WTC11 (cell line): ENCODE results near the gene IVD. TPM values are rescaled to one million over a fixed set of nuclear protein-coding genes. Genes with fewer than 3 reads are reported as not detected.

Experiments
- ATAC-seq: fragments of 200-7000 bp; cut with Tn5 transposase; 2 replicates; pipeline ENCODE4 v1.10.0; 2021; ENCODE audit warnings: mild to moderate bottlenecking, moderate library complexity
- CTCF ChIA-PET: fragments of 300-600 bp; sonication (Branson Sonifier 250); formaldehyde crosslinking; loops from one replicate; lab custom pipeline; 2021; ENCODE audit warnings: antibody characterized with exemption; lab: Charles Lee
- POLR2A ChIA-PET: fragments of 350-600 bp; sonication (Branson Sonifier 250); formaldehyde crosslinking; loops from one replicate; lab custom pipeline; 2021; ENCODE audit warnings: antibody characterized with exemption; lab: Charles Lee
- DNase-seq: peaks from one replicate; pipeline ENCODE4 v3.0.0; 2021; ENCODE audit warnings: low spot score
- H3K27ac Mint-ChIP-seq: 2 replicates; pipeline ENCODE4 v1.8.0; 2021; ENCODE audit warnings: mixed read lengths
- H3K27me3 Mint-ChIP-seq: 2 replicates; pipeline ENCODE4 v1.8.0; 2021; ENCODE audit warnings: low read depth, mild to moderate bottlenecking, moderate library complexity, mixed read lengths
- H3K36me3 Mint-ChIP-seq: 2 replicates; pipeline ENCODE4 v1.8.0; 2021; ENCODE audit warnings: mixed read lengths
- H3K4me1 Mint-ChIP-seq: 2 replicates; pipeline ENCODE4 v1.8.0; 2022; ENCODE audit warnings: mixed read lengths
- H3K4me3 Mint-ChIP-seq: 2 replicates; pipeline ENCODE4 v1.8.0; 2021; ENCODE audit warnings: mild to moderate bottlenecking, moderate library complexity, mixed read lengths
- H3K9me3 Mint-ChIP-seq: 2 replicates; pipeline ENCODE4 v1.8.0; 2021; ENCODE audit warnings: mixed read lengths
- CREB1 ChIP-seq: sonication (generic); formaldehyde crosslinking; IDR thresholded peaks from 2 replicates; pipeline ENCODE4 v1.8.0; 2023; ENCODE audit warnings: mild to moderate bottlenecking, missing genetic modification reagents
- ELF4 ChIP-seq: sonication (generic); formaldehyde crosslinking; IDR thresholded peaks from 2 replicates; pipeline ENCODE4 v1.8.1; 2022; ENCODE audit warnings: low read depth, mild to moderate bottlenecking, moderate library complexity, missing genetic modification reagents
- FOXK1 ChIP-seq: sonication (generic); formaldehyde crosslinking; IDR thresholded peaks from 2 replicates; pipeline ENCODE4 v1.8.0; 2022; ENCODE audit warnings: mild to moderate bottlenecking, moderate library complexity, missing genetic modification reagents
- FOXP4 ChIP-seq: sonication (generic); formaldehyde crosslinking; IDR thresholded peaks from 2 replicates; pipeline ENCODE4 v1.8.0; 2022; ENCODE audit warnings: mild to moderate bottlenecking, missing genetic modification reagents
- NFYB ChIP-seq: sonication (generic); formaldehyde crosslinking; conservative IDR thresholded peaks from 2 replicates; pipeline ENCODE4 v1.8.0; 2022; ENCODE audit warnings: low read depth, missing genetic modification reagents
- SP1 ChIP-seq: sonication (generic); formaldehyde crosslinking; conservative IDR thresholded peaks from 2 replicates; pipeline ENCODE4 v1.8.1; 2022; ENCODE audit warnings: missing genetic modification reagents
- STAT6 ChIP-seq: sonication (generic); formaldehyde crosslinking; conservative IDR thresholded peaks from 2 replicates; pipeline ENCODE4 v1.8.1; 2023; ENCODE audit warnings: mild to moderate bottlenecking, low read depth, missing genetic modification reagents, moderate library complexity
- USF2 ChIP-seq: sonication (generic); formaldehyde crosslinking; IDR thresholded peaks from 2 replicates; pipeline ENCODE4 v1.8.1; 2023; ENCODE audit warnings: mild to moderate bottlenecking, missing genetic modification reagents, moderate library complexity
- ZMAT4 ChIP-seq: fragments of 250-450 bp; sonication (Bioruptor Pico); IDR thresholded peaks from 2 replicates; pipeline ENCODE4 v1.9.0; 2021; ENCODE audit warnings: mild to moderate bottlenecking
- ZNF263 ChIP-seq: sonication (generic); formaldehyde crosslinking; IDR thresholded peaks from 2 replicates; pipeline ENCODE4 v1.8.1; 2022; ENCODE audit warnings: low read depth, mild to moderate bottlenecking, moderate library complexity, missing genetic modification reagents
- ZNF317 ChIP-seq: sonication (generic); formaldehyde crosslinking; IDR thresholded peaks from 2 replicates; pipeline ENCODE4 v1.8.1; 2023; ENCODE audit warnings: low read depth, mild to moderate bottlenecking, moderate library complexity, missing genetic modification reagents, borderline replicate concordance
- total RNA-seq: library from RNA; stranded (reverse); gene quantifications from 3 replicates; pipeline ENCODE4 v1.2.3, GENCODE V29; 2021
- TF ChIP-seq, protein P1 (sequence below): sonication (generic); formaldehyde crosslinking; IDR thresholded peaks from 2 replicates; pipeline ENCODE4 v1.8.1; 2023; ENCODE audit warnings: mild to moderate bottlenecking, missing genetic modification reagents

Gene IVD
- total RNA-seq, 1 experiment from 2014 or later, result 96.1 TPM

GRCh38 chr15:40468898-40469331 lies 63.3 kb downstream of the IVD start (continued):
- TF ChIP-seq, protein P1, sequence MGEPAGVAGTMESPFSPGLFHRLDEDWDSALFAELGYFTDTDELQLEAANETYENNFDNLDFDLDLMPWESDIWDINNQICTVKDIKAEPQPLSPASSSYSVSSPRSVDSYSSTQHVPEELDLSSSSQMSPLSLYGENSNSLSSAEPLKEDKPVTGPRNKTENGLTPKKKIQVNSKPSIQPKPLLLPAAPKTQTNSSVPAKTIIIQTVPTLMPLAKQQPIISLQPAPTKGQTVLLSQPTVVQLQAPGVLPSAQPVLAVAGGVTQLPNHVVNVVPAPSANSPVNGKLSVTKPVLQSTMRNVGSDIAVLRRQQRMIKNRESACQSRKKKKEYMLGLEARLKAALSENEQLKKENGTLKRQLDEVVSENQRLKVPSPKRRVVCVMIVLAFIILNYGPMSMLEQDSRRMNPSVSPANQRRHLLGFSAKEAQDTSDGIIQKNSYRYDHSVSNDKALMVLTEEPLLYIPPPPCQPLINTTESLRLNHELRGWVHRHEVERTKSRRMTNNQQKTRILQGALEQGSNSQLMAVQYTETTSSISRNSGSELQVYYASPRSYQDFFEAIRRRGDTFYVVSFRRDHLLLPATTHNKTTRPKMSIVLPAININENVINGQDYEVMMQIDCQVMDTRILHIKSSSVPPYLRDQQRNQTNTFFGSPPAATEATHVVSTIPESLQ (CRISPR knock-in tag), result no peak
- TF ChIP-seq FOXP4 (CRISPR knock-in tag), result no peak

GRCh38 chr15:40469776-40470390 lies 64.3 kb downstream of the IVD start:
- no peak for TF ChIP-seq ZNF263 (CRISPR knock-in tag)
- TF ChIP-seq NFYB (CRISPR knock-in tag), result no peak
- no peak for TF ChIP-seq ZNF317 (CRISPR knock-in tag)
- TF ChIP-seq FOXK1 (CRISPR knock-in tag), result no peak
- no peak for TF ChIP-seq ELF4 (CRISPR knock-in tag)
- TF ChIP-seq CREB1 (CRISPR knock-in tag), result no peak
- TF ChIP-seq USF2 (CRISPR knock-in tag), result no peak
- no peak for TF ChIP-seq SP1
- TF ChIP-seq FOXP4 (CRISPR knock-in tag), result no peak
- TF ChIP-seq ZMAT4, result no peak
- TF ChIP-seq STAT6 (CRISPR knock-in tag), result no peak
- Mint-ChIP-seq H3K27ac (peak overlapping the region; percentile 79), H3K36me3 (peaks cover 17% of the 10 kb centered on the region), H3K9me3 (no peaks in the 10 kb centered on the region), H3K27me3 (0 out of 2 replicates have a peak, but pooled peaks cover 6% of the 10 kb centered on the region), H3K4me1 (peaks cover 18% of the 10 kb centered on the region), H3K4me3 (peak overlapping the region; percentile 67)
- DNase-seq (no peak), ATAC-seq (no peak)
- ChIA-PET CTCF (interaction anchor here (0.6 to 1.5 kb wide), 10 partner anchors 10 to 425 kb away, joined by 3 to 9 read pairs (median 4); partner anchors contain the start of genes BAHD1, INAFM2 and IVD), POLR2A (interaction anchor here (0.9 to 2.4 kb wide), 3 partner anchors 19 to 64 kb away, joined by 4 to 9 read pairs (median 8); no protein-coding TSS in a partner anchor)
